GM18507 (cell line): ENCODE results near the gene UNCX.

ENCODE experiments used
- DNase-seq: peaks from one replicate; pipeline ENCODE4 v3.0.0; 2011; ENCODE audit warnings: low read depth; ENCODE audit not compliant: insufficient read length; ENCODE audit errors: extremely low spot score
- FAIRE-seq: peaks from 2 replicates; lab custom pipeline; 2011; peaks lifted over from hg19 to GRCh38; lab: Jason Lieb, UNC

Gene UNCX

GRCh38 chr7:1230411-1231213, 2.1 kb upstream of the UNCX start:
- FAIRE-seq, result no peak
- no peak for DNase-seq

DNA sequence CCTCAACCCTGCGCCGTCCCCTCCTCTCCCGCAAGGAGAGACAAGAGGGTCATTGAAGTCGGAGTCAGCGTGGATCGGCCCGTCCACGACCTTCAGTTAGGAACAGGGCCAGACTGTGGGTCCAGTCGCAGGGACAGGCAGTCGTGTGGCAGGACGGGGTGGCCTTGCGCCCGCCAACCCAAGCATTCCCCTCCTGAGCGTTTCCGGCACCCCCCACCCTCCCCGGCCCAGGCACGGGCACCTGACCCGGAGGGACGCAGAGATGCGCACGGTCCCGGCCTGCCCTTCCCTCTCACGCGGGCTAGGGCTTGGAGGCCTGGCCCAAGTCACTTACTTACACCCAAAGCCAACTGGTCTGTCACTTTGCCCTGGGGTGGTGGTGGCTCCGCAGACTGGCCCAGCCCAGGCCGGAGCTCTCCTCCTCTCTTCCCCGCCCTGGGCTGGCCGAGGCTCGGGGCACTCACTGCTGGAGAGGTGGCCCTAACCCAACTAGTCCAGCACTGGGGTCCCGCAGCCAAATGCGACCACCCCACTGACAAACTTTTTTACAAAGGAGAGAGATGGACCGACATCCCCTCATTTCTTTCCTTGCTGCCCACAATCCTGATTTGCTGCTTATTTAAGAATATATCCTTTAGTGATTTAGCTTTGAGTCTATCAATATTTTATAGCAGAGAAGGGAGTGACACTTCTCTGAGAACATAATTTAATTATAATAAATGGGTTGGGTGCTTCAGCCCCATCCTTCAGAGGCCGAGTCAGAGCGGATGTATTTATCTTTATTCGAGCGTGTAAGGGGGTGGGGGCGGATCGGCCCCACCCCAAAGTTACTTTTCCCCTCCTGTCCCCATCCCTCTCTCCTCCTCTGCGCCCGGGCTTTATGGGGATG, 1.2 kb upstream of the UNCX start:
- no peak for FAIRE-seq
- DNase-seq, result no peak

GRCh38 chr7:1232103-1232466, 587 bp upstream of the UNCX start:
- FAIRE-seq (no peak), DNase-seq (no peak)

- no peak for FAIRE-seq
- DNase-seq, result no peak
These were observed 819 bp downstream of the UNCX start for GRCh38 chr7:1233333-1234048.

- FAIRE-seq, result no peak
These were observed 1.6 kb downstream of the UNCX start for GRCh38 chr7:1234049-1234880.

DNA sequence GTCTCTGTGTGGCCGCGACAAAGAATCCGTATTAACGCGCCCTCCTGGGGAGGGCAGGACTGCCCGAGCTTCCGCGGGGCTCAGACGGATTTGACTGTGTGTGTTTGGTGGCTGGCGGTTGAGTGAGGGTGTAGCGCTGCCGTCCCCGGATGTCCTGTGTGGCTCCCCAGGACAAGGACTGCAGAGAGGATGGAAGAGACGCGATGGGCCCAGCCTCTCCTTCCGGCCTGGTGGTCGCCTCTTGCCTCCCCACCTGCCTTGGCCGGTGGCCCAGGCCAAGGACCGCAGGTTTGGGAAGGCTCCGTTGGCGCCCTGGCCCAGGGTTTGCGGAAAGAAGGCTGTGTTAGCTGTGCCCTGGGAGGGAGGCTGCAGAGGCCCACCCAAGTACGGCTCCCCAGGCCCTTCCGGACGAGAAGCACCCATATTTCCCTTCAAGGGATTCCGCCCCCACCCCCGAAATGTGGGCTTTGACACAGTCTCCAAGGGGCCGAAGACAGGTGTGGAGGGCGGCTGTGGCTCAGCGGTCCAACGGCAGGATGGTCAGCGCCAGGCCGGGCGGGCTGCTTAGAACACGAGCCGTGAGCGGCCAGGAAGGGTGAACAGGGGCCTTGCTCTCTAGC, 2.3 kb downstream of the UNCX start:
- DNase-seq (no peak), FAIRE-seq (no peak)

More at GRCh38 chr7:1234049-1234880, 1.6 kb downstream of the UNCX start:
- DNase-seq, result no peak

GRCh38 chr7:1235501-1236131, 2.9 kb downstream of the UNCX start:
- no peak for FAIRE-seq
- DNase-seq, result no peak

GRCh38 chr7:1236132-1236661, 3.5 kb downstream of the UNCX start:
- DNase-seq, result no peak
- no peak for FAIRE-seq

- FAIRE-seq, result no peak
- DNase-seq, result no peak
These were observed 4.4 kb downstream of the UNCX start for GRCh38 chr7:1236831-1237701.

DNA sequence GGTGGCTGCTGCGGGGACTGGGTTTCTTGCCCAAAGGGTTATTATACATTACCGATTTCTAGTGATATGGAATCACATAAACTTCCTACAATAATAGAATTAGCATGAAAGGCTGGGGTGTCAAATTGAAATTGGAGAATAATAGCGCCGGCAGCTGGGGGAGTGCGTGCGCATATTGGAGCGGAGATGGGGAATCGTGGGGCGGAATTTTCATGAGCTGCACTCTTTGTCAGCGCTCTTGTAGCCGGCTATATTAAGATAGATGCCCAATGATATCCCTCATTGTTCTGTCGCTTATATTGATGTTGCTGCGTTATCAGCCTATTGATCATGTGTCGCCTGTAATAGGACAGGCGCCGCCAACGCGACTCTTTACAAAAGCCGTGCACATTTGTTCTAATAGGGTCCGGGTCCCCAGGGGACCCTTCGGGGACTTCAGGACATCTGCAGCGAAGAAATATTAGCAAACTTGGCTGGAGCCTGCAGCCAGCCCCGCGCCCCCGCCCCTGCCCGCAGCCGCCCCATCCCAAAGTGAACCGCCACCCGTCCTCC, 5.1 kb downstream of the UNCX start:
- no peak for FAIRE-seq
- no peak for DNase-seq

- DNase-seq (no peak), FAIRE-seq (no peak)
These were observed 5.8 kb downstream of the UNCX start for GRCh38 chr7:1238450-1238882.

- no peak for DNase-seq
- FAIRE-seq, result no peak
These were observed 6.5 kb downstream of the UNCX start for GRCh38 chr7:1238931-1239802.

- FAIRE-seq, result no peak
- DNase-seq, result no peak
These were observed 7.3 kb downstream of the UNCX start for GRCh38 chr7:1239803-1240516.

- no peak for DNase-seq
- FAIRE-seq, result no peak
These were observed 8.0 kb downstream of the UNCX start for GRCh38 chr7:1240517-1241257.

- no peak for DNase-seq
- no peak for FAIRE-seq
These were observed 8.6 kb downstream of the UNCX start for GRCh38 chr7:1241258-1241602.
